ENCODE results near the gene F10.

DNA sequence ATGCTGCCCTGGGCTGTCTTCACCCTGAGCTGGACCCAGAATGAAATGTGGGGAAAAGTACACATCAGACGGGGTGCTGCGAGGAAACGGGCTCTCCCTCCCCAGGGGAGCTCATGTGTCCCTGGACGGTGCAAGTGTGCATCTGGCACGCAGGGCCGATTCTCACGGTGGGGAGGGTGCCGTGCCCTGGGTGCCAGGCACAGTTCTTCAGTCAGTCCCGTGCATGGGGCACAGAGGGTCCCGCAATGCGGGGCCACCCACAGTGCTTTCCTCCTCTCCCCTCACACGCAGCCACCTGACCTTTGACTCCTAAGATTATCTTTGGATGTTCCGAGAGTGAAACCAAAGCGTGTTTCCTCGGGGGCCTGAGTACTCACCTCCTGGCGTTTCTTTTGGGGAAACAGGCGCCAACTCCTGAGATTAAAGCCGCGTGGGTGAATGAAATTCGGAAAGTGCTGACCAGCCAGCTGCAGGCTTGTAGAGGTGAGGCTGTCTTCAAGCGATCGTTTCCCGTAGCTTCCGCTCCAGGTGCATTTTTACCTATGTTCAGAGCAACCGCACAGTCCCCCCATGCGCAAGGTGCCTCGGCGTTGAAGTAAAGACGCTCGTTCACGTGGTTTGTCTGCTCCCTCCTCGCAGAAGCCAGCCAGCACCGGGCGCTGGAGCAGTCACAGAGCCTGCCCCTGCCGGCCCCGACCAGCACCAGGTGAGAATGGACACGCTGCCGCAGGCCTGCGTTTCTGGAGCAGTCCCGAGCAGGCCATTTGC lies 34.5 kb upstream of the F10 start:
- TF ChIP-seq, protein P1, sequence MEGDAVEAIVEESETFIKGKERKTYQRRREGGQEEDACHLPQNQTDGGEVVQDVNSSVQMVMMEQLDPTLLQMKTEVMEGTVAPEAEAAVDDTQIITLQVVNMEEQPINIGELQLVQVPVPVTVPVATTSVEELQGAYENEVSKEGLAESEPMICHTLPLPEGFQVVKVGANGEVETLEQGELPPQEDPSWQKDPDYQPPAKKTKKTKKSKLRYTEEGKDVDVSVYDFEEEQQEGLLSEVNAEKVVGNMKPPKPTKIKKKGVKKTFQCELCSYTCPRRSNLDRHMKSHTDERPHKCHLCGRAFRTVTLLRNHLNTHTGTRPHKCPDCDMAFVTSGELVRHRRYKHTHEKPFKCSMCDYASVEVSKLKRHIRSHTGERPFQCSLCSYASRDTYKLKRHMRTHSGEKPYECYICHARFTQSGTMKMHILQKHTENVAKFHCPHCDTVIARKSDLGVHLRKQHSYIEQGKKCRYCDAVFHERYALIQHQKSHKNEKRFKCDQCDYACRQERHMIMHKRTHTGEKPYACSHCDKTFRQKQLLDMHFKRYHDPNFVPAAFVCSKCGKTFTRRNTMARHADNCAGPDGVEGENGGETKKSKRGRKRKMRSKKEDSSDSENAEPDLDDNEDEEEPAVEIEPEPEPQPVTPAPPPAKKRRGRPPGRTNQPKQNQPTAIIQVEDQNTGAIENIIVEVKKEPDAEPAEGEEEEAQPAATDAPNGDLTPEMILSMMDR (IDR thresholded peaks at IDR 0.05): no peak
- TF ChIP-seq POLR2AphosphoS5 (IDR thresholded peaks at IDR 0.05; ENCODE audit: low read depth, low read length) (no peak), SIN3A (IDR thresholded peaks at IDR 0.05; ENCODE audit: borderline replicate concordance, insufficient read depth, low read depth, low read length) (no peak)
- TF ChIP-seq, protein P2, sequence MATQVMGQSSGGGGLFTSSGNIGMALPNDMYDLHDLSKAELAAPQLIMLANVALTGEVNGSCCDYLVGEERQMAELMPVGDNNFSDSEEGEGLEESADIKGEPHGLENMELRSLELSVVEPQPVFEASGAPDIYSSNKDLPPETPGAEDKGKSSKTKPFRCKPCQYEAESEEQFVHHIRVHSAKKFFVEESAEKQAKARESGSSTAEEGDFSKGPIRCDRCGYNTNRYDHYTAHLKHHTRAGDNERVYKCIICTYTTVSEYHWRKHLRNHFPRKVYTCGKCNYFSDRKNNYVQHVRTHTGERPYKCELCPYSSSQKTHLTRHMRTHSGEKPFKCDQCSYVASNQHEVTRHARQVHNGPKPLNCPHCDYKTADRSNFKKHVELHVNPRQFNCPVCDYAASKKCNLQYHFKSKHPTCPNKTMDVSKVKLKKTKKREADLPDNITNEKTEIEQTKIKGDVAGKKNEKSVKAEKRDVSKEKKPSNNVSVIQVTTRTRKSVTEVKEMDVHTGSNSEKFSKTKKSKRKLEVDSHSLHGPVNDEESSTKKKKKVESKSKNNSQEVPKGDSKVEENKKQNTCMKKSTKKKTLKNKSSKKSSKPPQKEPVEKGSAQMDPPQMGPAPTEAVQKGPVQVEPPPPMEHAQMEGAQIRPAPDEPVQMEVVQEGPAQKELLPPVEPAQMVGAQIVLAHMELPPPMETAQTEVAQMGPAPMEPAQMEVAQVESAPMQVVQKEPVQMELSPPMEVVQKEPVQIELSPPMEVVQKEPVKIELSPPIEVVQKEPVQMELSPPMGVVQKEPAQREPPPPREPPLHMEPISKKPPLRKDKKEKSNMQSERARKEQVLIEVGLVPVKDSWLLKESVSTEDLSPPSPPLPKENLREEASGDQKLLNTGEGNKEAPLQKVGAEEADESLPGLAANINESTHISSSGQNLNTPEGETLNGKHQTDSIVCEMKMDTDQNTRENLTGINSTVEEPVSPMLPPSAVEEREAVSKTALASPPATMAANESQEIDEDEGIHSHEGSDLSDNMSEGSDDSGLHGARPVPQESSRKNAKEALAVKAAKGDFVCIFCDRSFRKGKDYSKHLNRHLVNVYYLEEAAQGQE (IDR thresholded peaks at IDR 0.05; ENCODE audit: insufficient read depth in 1 of 2, low read depth in 2 of 2, low read length in 1 of 2): no peak

Measured in Panc1 (cell line).